ENCODE data around the gene CD99L2. TPM values are rescaled to one million over a fixed set of nuclear protein-coding genes. Genes with fewer than 3 reads are reported as not detected.

The CD99L2 gene
- total RNA-seq, 1 experiment from 2014 or later, result 8.6 TPM

DNA sequence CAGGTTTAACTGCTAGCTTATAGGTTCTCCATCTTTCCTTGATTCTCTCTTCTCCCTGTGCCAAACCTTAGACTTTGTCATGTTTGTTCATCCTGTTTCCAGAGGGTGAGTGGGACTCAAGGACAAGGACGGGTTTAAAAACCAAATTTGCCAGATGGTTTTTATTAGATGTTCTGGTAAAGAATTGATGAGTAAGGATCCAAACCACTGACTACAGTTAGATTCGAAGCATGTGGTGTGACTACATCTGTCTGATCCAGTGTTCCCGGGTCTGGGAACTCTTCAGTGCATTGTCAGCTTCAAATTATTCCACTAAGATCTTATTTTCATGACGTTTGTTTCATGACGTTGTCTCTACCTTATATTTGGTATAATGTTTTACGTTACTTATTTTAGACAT, 167.7 kb downstream of the CD99L2 start:
- no peaks in the 10 kb centered on the region for H4K20me1 ChIP-seq (ENCODE audit: insufficient read depth, low read depth, low read length)
- peaks cover 9% of the 10 kb centered on the region for H3K79me2 ChIP-seq (ENCODE audit: low read length)
- no peak overlapping the region for H3K4me2 ChIP-seq (ENCODE audit: low read depth, low read length, poor library complexity, severe bottlenecking)
- no peak overlapping the region for H3K9ac ChIP-seq (ENCODE audit: low read length)
- no peak overlapping the region for H2AFZ ChIP-seq (ENCODE audit: low read length)
- no peaks in the 10 kb centered on the region for H3K4me1 ChIP-seq (ENCODE audit: low read length)
- H3K9me2 ChIP-seq (replicated peaks; ENCODE audit: insufficient read depth, low read length), result no peaks in the 10 kb centered on the region
- H3K9me3 ChIP-seq (ENCODE audit: low read length), result no peaks in the 10 kb centered on the region
- DNase-seq, result no peak
- H3K27ac ChIP-seq (ENCODE audit: low read length), result no peak overlapping the region
- H3K27me3 ChIP-seq (ENCODE audit: low read length), result no peaks in the 10 kb centered on the region
- no peak overlapping the region for H3K4me3 ChIP-seq (ENCODE audit: low read length)
- 0 out of 2 replicates have a peak, but pooled peaks cover 6% of the 10 kb centered on the region for H3K36me3 ChIP-seq (ENCODE audit: insufficient read depth, low read length)

DNA sequence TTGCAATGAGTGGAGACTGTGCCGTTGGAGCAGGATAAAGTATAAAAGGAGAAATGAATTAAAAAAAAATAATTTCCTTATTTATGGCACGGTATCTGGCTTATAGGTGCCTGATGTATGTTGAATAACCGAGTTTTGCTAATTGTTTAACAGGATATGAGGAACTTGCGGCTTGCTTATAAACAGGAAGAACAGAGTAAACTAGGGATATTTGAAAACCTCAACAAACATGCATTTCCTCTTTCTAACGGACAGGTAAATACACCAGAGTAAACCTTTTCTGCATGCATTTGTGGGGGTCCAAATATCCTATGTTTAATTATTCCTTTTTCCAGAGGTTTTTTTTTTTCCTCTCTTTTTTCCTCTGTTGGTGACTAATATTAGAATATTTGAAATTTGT, 168.5 kb downstream of the CD99L2 start:
- no peak overlapping the region for H3K9ac ChIP-seq (ENCODE audit: low read length)
- no peak overlapping the region for H3K4me2 ChIP-seq (ENCODE audit: low read depth, low read length, poor library complexity, severe bottlenecking)
- H3K4me3 ChIP-seq (ENCODE audit: low read length), result no peak overlapping the region
- no peak for DNase-seq
- H3K27ac ChIP-seq (ENCODE audit: low read length), result no peak overlapping the region
- H3K79me2 ChIP-seq (ENCODE audit: low read length), result peaks cover 16% of the 10 kb centered on the region
- no peaks in the 10 kb centered on the region for H3K4me1 ChIP-seq (ENCODE audit: low read length)
- 0 out of 2 replicates have a peak, but pooled peaks cover 6% of the 10 kb centered on the region for H3K36me3 ChIP-seq (ENCODE audit: insufficient read depth, low read length)
- H3K9me3 ChIP-seq (ENCODE audit: low read length), result no peaks in the 10 kb centered on the region
- H3K9me2 ChIP-seq (replicated peaks; ENCODE audit: insufficient read depth, low read length), result no peaks in the 10 kb centered on the region
- H3K27me3 ChIP-seq (ENCODE audit: low read length), result no peaks in the 10 kb centered on the region
- no peaks in the 10 kb centered on the region for H4K20me1 ChIP-seq (ENCODE audit: insufficient read depth, low read depth, low read length)
- H2AFZ ChIP-seq (ENCODE audit: low read length), result no peak overlapping the region

DNA sequence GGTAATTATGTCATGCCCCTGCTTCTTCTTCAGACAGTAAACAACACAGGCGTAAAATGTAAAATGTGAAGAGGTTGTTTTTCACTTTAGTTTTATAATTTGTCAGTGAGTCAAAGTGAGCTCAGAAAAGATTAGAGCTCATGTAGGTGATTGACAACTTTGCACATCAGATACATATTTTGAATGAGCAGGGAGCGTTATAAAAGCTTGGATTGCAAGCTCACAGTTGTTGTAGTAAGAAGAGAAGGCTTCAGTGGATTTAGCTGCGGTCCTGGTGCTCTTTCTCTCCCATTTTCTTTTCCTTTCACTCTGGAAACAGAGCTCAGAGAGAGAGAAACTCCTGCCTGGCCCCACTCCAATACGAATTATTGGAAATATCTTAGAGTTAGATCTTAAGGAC, 178.8 kb downstream of the CD99L2 start:
- 0 out of 2 replicates have a peak, but pooled peaks cover 3% of the 10 kb centered on the region for H3K9me3 ChIP-seq (ENCODE audit: low read length)
- peaks cover 10% of the 10 kb centered on the region; the same call in 1 of the 2 replicates for H3K4me1 ChIP-seq (ENCODE audit: low read length)
- H3K36me3 ChIP-seq (ENCODE audit: insufficient read depth, low read length), result peaks cover 19% of the 10 kb centered on the region
- H2AFZ ChIP-seq (ENCODE audit: low read length), result no peak overlapping the region
- no peak overlapping the region for H3K27ac ChIP-seq (ENCODE audit: low read length)
- no peaks in the 10 kb centered on the region for H3K9me2 ChIP-seq (replicated peaks; ENCODE audit: insufficient read depth, low read length)
- no peak for DNase-seq
- H3K4me2 ChIP-seq (ENCODE audit: low read depth, low read length, poor library complexity, severe bottlenecking), result no peak overlapping the region
- H4K20me1 ChIP-seq (ENCODE audit: insufficient read depth, low read depth, low read length), result 0 out of 2 replicates have a peak, but pooled peaks cover 3% of the 10 kb centered on the region
- no peak overlapping the region for H3K9ac ChIP-seq (ENCODE audit: low read length)
- H3K4me3 ChIP-seq (ENCODE audit: low read length), result no peak overlapping the region
- no peaks in the 10 kb centered on the region for H3K27me3 ChIP-seq (ENCODE audit: low read length)
- H3K79me2 ChIP-seq (ENCODE audit: low read length), result peaks cover 62% of the 10 kb centered on the region

Other genes with a start within 250 kb of the CD99L2 start
- 23.0 and 33.2 TPM in 2 replicates for gene MTMR1, start 205.3 kb downstream of the CD99L2 start, total RNA-seq (2014; rRNA removed; shearing (Covaris generic); ENCODE audit: low replicate concordance)
- gene HMGB3, start 84.7 kb upstream of the CD99L2 start, total RNA-seq (2014; rRNA removed; shearing (Covaris generic); ENCODE audit: low replicate concordance), result 8.2 and 9.0 TPM in 2 replicates